ENCODE measurements around the gene KCNC3.

KCNC3 gene

GRCh38 chr19:50276370-50277063 lies 52.7 kb downstream of the KCNC3 start:
- DNase-seq (ENCODE audit: low read depth), result no peak

GRCh38 chr19:50275577-50276368 lies 53.4 kb downstream of the KCNC3 start:
- no peak for DNase-seq (ENCODE audit: low read depth)

- DNase-seq (ENCODE audit: low read depth), result no peak
Observed at GRCh38 chr19:50273821-50274220, 55.4 kb downstream of the KCNC3 start.

GRCh38 chr19:50272263-50272897 lies 56.8 kb downstream of the KCNC3 start:
- DNase-seq (ENCODE audit: low read depth), result no peak

GRCh38 chr19:50269653-50270052 lies 59.5 kb downstream of the KCNC3 start:
- no peak for DNase-seq (ENCODE audit: low read depth)

GRCh38 chr19:50268501-50268900 lies 60.7 kb downstream of the KCNC3 start:
- DNase-seq (ENCODE audit: low read depth), result no peak

- DNase-seq (ENCODE audit: low read depth), result no peak
Observed at GRCh38 chr19:50268041-50268440, 61.1 kb downstream of the KCNC3 start.

GRCh38 chr19:50266896-50267295 lies 62.3 kb downstream of the KCNC3 start:
- no peak for DNase-seq (ENCODE audit: low read depth)

- no peak for DNase-seq (ENCODE audit: low read depth)
Observed at GRCh38 chr19:50266041-50266440, 63.1 kb downstream of the KCNC3 start.

GRCh38 chr19:50264483-50265186 lies 64.5 kb downstream of the KCNC3 start:
- DNase-seq (ENCODE audit: low read depth), result no peak

- DNase-seq (ENCODE audit: low read depth), result no peak
Observed at GRCh38 chr19:50263176-50263575, 66.0 kb downstream of the KCNC3 start.

Data from HS-5 (cell line).